Measurements from ENCODE around the gene GRIFIN.

- TF ChIP-seq CTCF (optimal IDR thresholded peaks at IDR 0.05 in 1 of 3, IDR thresholded peaks at IDR 0.05 in 1 of 3, conservative IDR thresholded peaks at IDR 0.05 in 1 of 3; ENCODE audit: extremely low read depth in 1 of 3, insufficient read depth in 2 of 3, low read length in 3 of 3) (no peak), EZH2 (IDR thresholded peaks at IDR 0.05; ENCODE audit: low read length) (no peak)
These were observed 34.9 kb upstream of the GRIFIN start for GRCh38 chr7:2510909-2511768.
